K562 treated with DMSO at 1 percent for 24 hours (cell line): ENCODE results near the gene TMEM256. TPM values are rescaled to one million over a fixed set of nuclear protein-coding genes. Genes with fewer than 3 reads are reported as not detected.

Experiments used
- total RNA-seq: library from RNA; unstranded; fragments of 300-600 nt; gene quantifications from 2 replicates; pipeline ENCODE4 v1.2.3, GENCODE V29; 2022; ENCODE audit warnings: low read depth; ENCODE audit not compliant: insufficient read depth

The TMEM256 gene
- 67.8 and 69.3 TPM in 2 replicates for total RNA-seq

DNA sequence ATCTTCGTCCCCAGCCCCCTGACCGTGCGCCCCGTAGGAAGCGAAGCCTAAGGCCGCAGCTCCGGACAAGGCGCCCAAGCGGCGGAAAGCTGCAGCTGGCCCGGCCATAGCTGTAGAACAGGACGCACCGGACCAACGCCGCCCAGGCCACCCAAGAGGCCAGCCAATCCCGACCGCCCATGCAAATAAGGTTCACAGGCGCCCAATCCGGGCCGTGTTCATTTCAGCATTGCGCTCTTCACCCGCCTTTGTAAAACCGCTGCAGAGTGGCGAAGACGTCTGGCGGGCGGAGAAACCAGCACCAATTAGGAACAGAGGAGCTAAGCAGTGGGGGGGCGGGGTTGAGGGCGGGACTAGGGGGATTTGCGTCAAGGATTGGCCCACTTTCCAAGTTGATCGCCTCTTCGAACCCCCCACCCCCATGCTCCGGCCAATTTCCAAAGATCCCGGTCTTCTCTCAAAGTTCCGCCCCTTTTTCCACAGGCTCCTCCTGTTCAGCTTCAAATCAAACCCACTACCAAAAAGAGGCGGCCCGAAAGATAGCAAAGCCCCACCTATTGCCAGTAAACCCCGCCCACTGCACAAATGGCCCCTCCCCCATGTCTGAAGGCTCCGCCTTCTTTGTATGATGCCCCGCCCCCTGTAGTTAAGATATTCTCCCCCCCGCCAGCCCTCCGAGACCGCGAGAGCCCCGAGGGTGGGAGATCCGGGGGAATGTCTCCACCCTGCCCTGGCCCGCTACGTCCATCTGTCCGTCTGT is at the start of gene TMEM256:
Gene TMEM256, minus strand, starts transcription at position 121 of the 760 bp plus-strand sequence. Its CDS starts 13 bp downstream, at position 108.

DNA sequence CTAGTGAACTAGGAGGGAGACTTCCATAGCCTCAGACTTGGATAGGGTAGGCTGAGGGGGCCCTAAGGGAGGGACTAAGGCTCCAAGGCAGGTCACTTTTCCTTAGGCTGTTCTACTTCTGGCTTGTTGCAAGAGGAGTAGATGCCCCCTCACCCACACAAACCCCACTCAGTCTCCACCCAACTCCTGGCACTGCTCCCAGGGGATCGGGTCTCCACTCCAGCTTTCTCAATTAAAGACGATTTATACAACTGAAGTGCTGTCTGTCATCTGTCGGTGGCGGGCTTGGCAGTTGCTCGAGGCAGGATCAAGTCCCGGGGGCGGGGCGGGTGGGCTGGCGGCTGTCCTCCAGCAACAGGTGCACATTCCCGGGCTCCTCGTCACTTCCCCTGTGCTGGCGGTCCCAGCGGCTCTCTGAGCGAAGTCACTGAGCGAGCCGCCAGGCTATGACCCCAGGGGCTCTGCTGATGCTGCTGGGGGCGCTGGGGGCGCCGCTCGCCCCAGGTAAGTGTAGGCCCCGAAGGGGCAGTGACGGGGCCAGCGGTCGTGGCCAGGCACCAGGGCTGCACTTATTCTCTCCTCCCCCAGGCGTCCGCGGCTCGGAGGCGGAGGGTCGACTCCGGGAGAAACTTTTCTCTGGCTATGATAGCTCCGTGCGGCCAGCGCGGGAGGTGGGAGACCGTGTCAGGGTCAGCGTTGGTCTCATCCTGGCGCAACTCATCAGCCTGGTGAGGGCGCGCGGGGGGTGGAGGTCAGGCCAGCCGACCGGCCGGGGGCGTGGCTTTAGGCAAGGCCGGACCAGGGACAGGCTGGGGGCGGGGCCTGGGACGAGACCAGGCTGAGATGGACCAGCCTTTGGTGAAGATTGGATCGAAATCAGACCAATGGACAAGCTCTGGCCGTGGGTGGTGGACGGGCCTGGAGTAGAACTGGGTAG is 41.1 kb upstream of the TMEM256 start, which contains the start of gene CHRNB1:
Gene CHRNB1, plus strand, starts transcription at position 380 of the 937 bp plus-strand sequence. Its CDS starts 67 bp downstream, at position 447.

DNA sequence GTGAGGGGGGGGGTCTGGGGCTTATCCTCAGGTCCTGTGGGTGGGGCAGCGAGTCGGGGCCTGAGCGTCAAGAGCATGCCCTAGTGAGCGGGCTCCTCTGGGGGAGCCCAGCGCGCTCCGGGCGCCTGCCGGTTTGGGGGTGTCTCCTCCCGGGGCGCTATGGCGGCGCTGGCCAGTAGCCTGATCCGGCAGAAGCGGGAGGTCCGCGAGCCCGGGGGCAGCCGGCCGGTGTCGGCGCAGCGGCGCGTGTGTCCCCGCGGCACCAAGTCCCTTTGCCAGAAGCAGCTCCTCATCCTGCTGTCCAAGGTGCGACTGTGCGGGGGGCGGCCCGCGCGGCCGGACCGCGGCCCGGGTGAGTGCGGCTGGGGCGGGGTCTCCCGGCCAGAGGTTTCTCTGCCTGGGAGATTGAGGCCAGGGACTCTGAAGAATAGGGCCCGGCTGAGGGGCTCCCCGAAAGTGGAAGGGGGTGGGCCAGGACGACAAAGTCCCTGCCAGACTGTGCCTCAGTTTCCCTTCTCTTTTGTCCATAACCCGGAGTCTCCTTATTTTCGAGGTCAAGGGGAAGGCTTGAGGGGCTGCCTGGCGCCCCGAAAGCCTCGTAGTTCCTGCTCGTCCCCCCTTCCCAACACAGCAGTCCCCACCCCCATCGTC is 35.7 kb upstream of the TMEM256 start, which contains the start of gene FGF11:
Gene FGF11, plus strand, starts transcription at position 51 of the 651 bp plus-strand sequence. Its CDS starts 109 bp downstream, at position 160.

DNA sequence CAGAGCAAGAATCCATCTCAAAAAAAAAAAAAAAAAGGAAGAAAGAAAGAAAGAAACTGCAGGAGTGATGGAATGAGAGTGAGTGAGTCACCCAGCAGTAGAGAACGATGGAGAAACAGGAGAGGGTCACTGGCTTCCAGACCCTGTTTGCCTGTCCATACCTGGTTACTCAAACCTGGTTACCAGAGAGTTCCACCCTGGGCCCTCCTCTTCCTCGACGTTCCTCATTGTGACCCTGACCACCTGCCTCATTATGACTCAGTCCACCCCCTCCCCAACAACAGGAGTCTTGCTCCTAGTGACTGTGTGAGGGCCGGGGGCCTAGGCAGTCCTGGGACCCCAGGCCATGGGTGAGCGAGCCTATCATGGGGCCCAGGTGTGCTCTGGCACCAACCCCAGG is 24.7 kb upstream of the TMEM256 start, which contains the start of gene SPEM3:
Gene SPEM3, plus strand, starts transcription at position 301 of the 400 bp plus-strand sequence. Its CDS starts 46 bp downstream, at position 347.

DNA sequence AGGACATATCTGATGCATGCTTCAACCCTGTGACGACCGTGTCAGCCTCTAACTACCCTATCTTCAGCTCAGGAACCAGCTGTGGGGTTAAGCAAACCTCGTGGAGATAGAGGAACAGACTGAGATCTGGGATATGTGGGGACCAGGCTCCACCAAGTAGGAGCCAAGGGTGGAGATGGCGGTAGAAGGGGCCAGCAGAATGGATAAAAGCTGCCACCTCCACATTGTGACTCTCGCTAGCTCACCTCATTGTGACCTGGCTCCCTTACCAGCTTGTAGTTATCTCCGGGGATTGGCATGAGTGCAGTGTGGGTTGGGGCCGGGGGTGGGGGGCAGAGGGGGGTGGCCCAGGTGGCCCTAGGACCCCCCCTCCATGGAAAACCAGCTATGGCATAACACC is 21.4 kb upstream of the TMEM256 start, which contains the start of gene SPEM2:
Gene SPEM2, plus strand, starts transcription at position 301 of the 400 bp plus-strand sequence. Its CDS starts 73 bp downstream, at position 374.

DNA sequence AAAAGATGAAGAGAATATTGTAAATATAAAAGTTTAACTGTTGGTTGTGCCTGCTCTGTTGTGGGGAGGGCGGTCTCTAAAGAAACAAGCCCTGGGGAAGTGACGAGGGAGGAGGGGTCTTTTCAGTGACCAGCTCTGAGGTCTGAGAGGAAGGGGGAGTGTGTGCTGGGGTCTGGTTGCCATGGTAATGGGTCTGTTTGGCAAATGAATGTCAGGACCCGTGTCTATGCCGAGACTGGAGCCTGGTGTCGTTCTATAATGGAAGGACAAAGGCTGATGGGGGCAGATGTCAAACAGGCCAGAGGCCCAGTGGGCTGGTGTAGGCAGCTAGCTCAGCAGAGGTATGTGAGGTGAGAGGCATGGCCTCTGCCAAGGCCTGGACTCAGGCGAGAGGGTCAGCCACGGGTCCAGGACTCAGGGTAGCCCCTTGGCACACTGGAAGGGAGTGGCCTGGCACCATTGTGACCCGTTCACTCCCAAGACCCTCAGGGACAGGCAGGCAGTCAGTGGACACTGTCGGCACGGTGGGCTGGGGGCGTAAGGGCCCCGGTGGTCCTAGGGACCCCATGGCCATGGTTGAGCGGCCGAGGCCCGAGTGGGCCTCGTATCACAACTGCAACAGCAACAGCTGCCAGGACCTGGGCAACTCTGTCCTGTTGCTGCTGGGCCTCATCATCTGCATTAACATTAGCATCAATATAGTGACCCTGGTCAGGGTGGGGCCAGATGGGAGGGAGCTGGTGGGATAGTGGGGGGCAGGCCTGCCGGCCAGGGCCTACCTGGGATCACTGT is 16.1 kb upstream of the TMEM256 start, which contains the start of gene SPEM1:
Gene SPEM1, plus strand, starts transcription at position 506 of the 792 bp plus-strand sequence. Its CDS starts 61 bp downstream, at position 567.

DNA sequence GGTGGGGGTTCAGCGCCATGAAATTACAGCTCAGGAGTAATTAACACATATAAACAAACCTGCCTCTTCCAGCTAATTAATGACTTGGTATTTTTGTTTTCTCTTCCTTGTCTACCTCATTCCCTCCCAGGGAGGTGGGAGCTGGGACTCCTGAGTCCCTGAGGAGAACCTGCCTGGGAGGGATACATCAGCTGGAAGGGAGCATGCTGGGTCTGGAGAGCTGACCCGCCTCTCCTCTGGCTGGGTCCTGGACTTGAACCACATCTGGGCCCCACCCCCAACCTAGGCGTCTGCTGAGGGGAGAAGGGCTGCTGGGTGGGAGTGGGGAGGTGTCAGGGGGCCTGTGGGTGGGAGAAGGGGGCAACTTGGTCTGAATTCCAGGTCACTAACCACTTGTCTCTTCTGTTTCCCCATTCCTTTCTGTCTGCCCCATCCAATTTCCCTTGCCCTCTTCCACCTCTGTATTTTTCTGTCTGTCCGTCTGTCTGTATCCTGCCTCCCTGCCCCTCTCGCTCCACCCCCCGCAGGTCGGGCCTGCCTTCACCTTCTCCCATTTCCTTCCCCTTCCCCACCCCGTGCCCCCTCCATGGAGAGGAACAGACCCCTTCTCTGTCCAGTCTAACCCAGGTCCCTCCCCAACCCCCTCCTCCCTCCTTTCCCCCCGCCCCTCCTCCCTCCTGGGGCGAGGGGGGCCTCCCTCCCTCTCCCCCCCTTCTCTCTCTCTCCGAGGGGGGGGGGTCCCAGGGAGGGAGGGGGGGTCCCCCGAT is 3.8 kb upstream of the TMEM256 start, which contains the start of gene NLGN2:
Gene NLGN2, plus strand, starts transcription at position 361 of the 767 bp plus-strand sequence. CDS start 411 bp downstream, outside the sequence.

DNA sequence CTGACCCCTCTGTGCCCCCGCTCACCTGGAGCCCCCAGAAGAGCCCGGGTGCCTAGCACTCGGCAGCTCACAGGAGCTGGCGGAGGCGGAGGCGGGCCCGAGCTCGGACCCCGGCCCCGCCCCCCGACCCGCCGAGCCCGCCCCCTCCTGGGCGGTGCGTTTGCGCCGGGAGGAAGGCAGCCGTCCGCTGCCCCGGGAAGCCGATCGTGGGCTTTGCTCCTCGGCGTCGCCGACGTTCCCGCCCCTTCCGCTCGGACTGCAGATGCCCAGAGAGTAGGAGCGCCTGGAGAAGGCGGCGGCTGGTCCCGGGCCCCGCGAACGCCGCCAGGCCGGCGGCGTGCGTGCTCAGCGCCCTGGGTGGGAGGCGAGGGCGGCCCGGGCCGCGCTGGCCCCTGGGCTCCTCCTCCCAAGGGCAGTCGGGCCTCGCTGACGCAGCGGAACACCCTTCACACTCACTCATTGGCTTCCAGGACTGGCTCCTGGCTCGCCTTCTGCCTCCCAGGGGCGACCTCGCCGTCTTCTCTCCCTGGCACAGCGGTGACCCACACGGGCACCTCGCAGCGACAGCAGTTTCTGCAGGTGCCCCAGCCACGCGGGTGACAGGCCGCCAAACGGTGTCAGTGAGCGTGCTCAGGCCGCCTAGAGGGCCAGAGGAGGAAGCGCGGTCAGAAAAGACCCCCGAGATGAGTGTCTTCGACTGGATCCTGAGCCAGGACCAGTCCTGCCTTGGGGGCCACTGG is 9.3 kb downstream of the TMEM256 start, which contains the start of gene PLSCR3:
Gene PLSCR3, minus strand, starts transcription at position 74 of the 740 bp plus-strand sequence. CDS start 415 bp downstream, outside the sequence.

DNA sequence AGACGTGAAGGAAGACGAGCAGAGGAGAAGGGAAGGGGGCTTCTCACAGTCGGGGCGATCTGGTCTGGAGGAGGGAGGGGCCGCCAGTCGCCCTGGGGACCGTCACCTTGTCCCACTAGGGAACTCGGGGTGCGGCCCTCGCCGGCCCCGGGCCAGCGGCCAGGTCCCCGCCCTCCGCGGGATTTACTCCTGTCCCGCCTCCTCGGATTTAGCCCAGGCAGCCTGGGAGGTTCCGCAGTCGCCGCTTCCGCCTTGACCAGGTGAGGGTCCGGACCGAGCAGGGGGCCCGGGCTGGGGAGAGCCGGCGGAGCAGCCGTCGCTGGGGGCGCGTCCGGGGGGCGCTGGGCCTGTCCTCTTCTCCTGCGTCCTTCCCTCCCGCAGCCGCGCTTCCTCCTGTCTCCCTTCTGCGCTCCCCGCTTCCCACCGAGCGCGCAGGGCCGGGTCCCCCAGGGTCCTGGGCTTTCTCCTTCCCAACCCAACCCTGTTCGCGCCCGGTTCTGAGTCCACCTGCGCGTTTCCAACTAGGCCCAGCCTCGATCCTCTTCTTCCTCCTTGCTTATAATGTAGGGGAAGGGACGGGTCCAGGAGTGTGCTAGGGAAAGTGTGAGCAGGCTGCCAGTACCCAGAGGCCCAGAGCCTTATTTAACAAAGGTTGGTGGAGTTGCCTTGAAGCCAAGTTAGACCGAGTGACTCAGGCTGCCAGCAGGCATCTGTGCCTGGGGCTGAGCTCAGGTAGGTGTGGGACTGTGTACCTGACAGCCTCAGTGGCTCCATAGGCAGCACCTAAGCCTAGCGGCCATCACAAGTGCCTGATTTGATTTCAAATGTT is 22.8 kb downstream of the TMEM256 start, which contains the start of gene TNK1:
Gene TNK1, plus strand, starts transcription at position 235 of the 829 bp plus-strand sequence. CDS start 1,838 bp downstream, outside the sequence.

DNA sequence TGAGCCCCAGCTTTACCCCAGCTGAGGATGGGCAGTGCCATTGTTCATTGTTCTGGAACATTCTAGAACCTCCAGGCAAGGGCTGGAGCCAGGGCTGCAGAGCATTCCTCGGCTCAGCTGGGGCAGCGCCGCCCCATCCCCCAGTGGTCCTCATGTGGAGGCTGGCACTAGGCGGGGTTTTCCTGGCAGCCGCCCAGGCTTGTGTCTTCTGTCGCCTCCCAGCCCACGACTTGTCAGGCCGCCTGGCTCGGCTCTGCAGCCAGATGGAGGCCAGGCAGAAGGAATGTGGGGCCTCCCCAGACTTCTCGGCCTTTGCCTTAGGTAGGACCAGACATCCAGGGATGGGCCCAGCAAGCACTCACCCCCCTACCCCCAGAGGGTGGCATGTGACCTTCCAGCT is 48.8 kb downstream of the TMEM256 start, which contains the start of gene TMEM95:
Gene TMEM95, plus strand, starts transcription at position 104 of the 400 bp plus-strand sequence. Its CDS starts 49 bp downstream, at position 153.

Other genes starting within 250 kb of the TMEM256 start
- gene ASGR1, start 224.7 kb downstream of the TMEM256 start, total RNA-seq: 1.4 and 2.5 TPM in 2 replicates
- gene DLG4, start 184.3 kb downstream of the TMEM256 start, total RNA-seq: 3.2 and 3.6 TPM in 2 replicates
- 252 and 266 TPM in 2 replicates for gene ACADVL, start 184.2 kb downstream of the TMEM256 start, total RNA-seq
- gene DVL2, start 169.6 kb downstream of the TMEM256 start, total RNA-seq: 55.4 and 59.5 TPM in 2 replicates
- gene PHF23, start 164.6 kb downstream of the TMEM256 start, total RNA-seq: 26.9 and 30.4 TPM in 2 replicates
- 267 and 288 TPM in 2 replicates for gene GABARAP, start 161.6 kb downstream of the TMEM256 start, total RNA-seq
- gene CTDNEP1, start 152.4 kb downstream of the TMEM256 start, total RNA-seq: 70.4 and 74.9 TPM in 2 replicates
- 54.3 and 56.3 TPM in 2 replicates for gene ELP5, start 151.9 kb downstream of the TMEM256 start, total RNA-seq
- gene CLDN7, start 141.6 kb downstream of the TMEM256 start, total RNA-seq: 19.6 and 20.2 TPM in 2 replicates
- 0.39 and 0.63 TPM in 2 replicates for gene SLC2A4, start 122.4 kb downstream of the TMEM256 start, total RNA-seq
- not detected in 2 replicates for gene YBX2, start 109.5 kb downstream of the TMEM256 start, total RNA-seq
- 333 and 343 TPM in 2 replicates for gene EIF5A, start 96.5 kb downstream of the TMEM256 start, total RNA-seq
- 64.3 and 71.2 TPM in 2 replicates for gene GPS2, start 88.7 kb downstream of the TMEM256 start, total RNA-seq
- gene NEURL4, start 74.8 kb downstream of the TMEM256 start, total RNA-seq: 15.7 and 18.8 TPM in 2 replicates
- gene ACAP1, start 67.6 kb downstream of the TMEM256 start, total RNA-seq: 2.6 and 6.1 TPM in 2 replicates
- 7.3 and 8.6 TPM in 2 replicates for gene KCTD11, start 51.9 kb downstream of the TMEM256 start, total RNA-seq
- not detected in 2 replicates for gene TMEM95, start 48.9 kb downstream of the TMEM256 start, total RNA-seq
- gene TNK1, start 23.0 kb downstream of the TMEM256 start, total RNA-seq: 7.3 and 8.8 TPM in 2 replicates
- gene PLSCR3, start 9.6 kb downstream of the TMEM256 start, total RNA-seq: 11.9 and 13.9 TPM in 2 replicates
- 14.2 and 14.9 TPM in 2 replicates for gene NLGN2, start 3.7 kb upstream of the TMEM256 start, total RNA-seq
- not detected in 2 replicates for gene SPEM1, start 16.2 kb upstream of the TMEM256 start, total RNA-seq
- not detected in 2 replicates for gene SPEM2, start 21.5 kb upstream of the TMEM256 start, total RNA-seq
- not detected in 2 replicates for gene SPEM3, start 24.8 kb upstream of the TMEM256 start, total RNA-seq
- gene TMEM102, start 31.3 kb upstream of the TMEM256 start, total RNA-seq: 14.7 and 16.9 TPM in 2 replicates
- 6.3 and 7.5 TPM in 2 replicates for gene FGF11, start 35.4 kb upstream of the TMEM256 start, total RNA-seq
- 12.6 and 14.0 TPM in 2 replicates for gene CHRNB1, start 41.0 kb upstream of the TMEM256 start, total RNA-seq
- gene ZBTB4, start 75.5 kb upstream of the TMEM256 start, total RNA-seq: 5.5 and 5.6 TPM in 2 replicates
- gene SLC35G6, start 77.3 kb upstream of the TMEM256 start, total RNA-seq: not detected in 2 replicates
- 81.8 and 97.0 TPM in 2 replicates for gene POLR2A, start 80.3 kb upstream of the TMEM256 start, total RNA-seq
- gene TNFSF12, start 145.0 kb upstream of the TMEM256 start, total RNA-seq: 0.58 and 1.4 TPM in 2 replicates
- 1.5 and 2.0 TPM in 2 replicates for gene TNFSF13, start 154.7 kb upstream of the TMEM256 start, total RNA-seq
- gene SENP3, start 157.8 kb upstream of the TMEM256 start, total RNA-seq: 42.9 and 47.5 TPM in 2 replicates
- gene CD68, start 175.5 kb upstream of the TMEM256 start, total RNA-seq: 31.3 and 38.5 TPM in 2 replicates
- gene MPDU1, start 179.8 kb upstream of the TMEM256 start, total RNA-seq: 81.0 and 84.2 TPM in 2 replicates
- 3.9 and 4.4 TPM in 2 replicates for gene SOX15, start 186.0 kb upstream of the TMEM256 start, total RNA-seq
- gene FXR2, start 210.8 kb upstream of the TMEM256 start, total RNA-seq: 71.8 and 73.7 TPM in 2 replicates
- gene SAT2, start 223.7 kb upstream of the TMEM256 start, total RNA-seq: 62.8 TPM in 2 replicates
- 0.68 and 0.93 TPM in 2 replicates for gene SHBG, start 226.0 kb upstream of the TMEM256 start, total RNA-seq
- gene ATP1B2, start 246.8 kb upstream of the TMEM256 start, total RNA-seq: 4.5 and 5.6 TPM in 2 replicates